ENCODE results near the gene MYO15B.

Gene MYO15B

GRCh38 chr17:75587675-75588595 is at the start of gene MYO15B:
Gene MYO15B (plus strand): TSS chr17:75587800. CDS start chr17:75588058, 258 bp downstream.
- DNase-seq = peak; percentile 54

DNA sequence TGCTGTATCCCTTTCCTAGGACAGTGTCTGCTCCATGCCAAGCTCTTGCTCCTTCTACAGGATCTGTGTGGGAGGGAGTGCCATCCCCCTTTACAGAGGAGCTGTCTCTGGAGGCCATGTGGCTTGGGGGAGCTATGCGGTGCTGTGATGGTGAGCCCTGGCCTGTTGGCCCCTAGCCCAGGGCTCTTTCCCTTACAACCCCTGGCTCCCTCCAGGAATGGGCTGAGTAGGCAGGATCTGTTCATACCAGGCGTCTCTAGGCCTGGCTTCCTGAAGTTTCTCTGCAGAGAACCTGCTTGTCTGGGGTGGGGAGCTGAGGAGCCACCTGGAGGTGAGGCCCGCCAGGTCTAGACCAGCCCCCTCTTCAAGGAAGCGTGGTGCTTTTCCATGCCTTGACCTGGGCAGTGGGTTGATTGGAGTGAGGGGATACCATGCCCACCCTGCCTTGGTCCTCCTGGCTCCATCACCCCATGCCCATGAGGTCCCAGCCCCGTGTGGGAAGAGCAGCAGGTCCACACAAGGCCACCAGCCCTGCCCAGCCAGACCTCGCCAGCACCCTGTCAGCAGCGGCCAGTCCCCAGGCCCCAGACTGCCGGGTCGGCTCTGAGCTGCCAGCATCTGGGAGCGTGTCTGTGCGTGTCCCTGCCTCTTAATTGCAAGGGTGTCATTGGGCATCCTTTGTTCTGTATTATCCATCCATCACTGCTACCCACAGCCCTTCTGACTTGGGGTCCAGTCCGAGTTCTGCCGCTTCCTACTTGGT is 47.5 kb upstream of the MYO15B start:
- no peak for DNase-seq

GRCh38 chr17:75540923-75541503 is 46.6 kb upstream of the MYO15B start:
- no peak for DNase-seq

- no peak for DNase-seq
These were observed 45.4 kb upstream of the MYO15B start for GRCh38 chr17:75542229-75542628.

DNA sequence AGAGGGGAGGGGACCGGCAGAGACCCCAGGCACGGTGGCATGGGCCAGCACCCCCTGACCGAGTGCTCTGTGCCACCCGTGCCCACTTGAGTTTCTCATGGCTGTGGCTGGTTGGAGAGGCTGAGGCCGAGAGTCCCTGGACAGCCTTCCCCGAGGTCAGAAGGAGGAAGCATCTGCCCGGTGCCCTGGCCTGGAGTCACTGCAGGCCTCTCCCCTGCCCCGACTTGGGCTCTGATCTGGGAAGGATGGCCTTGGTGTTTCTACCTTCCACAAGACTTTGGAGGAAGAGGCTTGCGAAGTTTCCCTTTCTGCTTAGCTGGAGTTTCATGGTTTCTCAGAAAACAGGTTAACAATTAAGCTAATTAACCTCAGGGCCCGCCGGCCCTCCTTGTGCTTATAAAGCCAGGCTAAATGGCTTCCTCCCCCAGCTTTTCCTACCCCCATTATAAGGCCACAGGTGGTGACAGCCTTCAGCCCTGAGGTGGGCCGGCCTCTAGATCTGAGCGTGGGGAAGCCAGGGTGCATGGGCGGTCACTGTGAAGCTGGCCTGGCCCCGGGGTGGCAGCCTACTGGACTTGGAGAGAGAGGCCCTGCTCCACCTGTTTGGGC is 44.8 kb upstream of the MYO15B start:
- no peak for DNase-seq

GRCh38 chr17:75544250-75544649 is 43.4 kb upstream of the MYO15B start:
- DNase-seq = no peak

- no peak for DNase-seq
These were observed 41.4 kb upstream of the MYO15B start for GRCh38 chr17:75546181-75546580.

DNA sequence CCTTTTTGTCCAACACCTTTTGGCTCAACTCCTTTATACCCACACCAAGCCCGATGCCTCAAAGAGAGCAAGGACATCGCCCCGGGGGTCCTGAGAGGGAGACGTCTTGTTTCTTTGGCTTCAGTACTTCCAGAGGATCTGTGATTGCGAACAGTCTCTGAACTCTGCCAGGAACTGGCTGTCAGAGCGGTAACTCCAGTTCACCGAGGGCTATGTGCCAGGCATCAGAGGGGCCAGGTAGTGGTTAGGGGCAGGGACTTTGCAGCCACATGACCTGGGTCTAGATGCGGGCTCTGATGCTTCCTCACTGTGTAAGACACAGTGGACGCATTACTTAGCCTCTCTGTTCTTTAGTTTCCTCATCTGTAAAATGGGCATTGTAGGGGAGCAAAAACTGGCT is 40.5 kb upstream of the MYO15B start:
- DNase-seq = no peak

- no peak for DNase-seq
These were observed 38.8 kb upstream of the MYO15B start for GRCh38 chr17:75548813-75549212.

GRCh38 chr17:75549246-75550138 is 38.1 kb upstream of the MYO15B start:
- no peak for DNase-seq

DNA sequence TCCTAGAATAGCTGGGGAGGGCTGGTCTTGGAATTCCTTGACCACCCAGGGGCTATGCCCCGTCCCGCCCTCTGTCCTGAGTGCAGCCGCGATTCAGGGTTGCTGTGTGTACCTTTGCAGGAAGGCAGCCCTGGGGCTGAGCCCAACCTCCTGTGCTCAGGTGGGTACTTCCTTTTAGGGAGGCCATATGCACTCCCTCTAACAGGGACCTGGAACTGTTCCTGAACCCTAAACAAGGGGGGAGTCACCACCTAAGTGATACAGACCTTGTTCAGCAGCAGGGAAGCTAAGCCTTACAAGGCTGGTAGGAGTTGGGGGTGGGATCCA is 37.5 kb upstream of the MYO15B start:
- no peak for DNase-seq

- no peak for DNase-seq
These were observed 36.3 kb upstream of the MYO15B start for GRCh38 chr17:75551266-75551665.

- no peak for DNase-seq
These were observed 34.9 kb upstream of the MYO15B start for GRCh38 chr17:75552425-75553294.

DNA sequence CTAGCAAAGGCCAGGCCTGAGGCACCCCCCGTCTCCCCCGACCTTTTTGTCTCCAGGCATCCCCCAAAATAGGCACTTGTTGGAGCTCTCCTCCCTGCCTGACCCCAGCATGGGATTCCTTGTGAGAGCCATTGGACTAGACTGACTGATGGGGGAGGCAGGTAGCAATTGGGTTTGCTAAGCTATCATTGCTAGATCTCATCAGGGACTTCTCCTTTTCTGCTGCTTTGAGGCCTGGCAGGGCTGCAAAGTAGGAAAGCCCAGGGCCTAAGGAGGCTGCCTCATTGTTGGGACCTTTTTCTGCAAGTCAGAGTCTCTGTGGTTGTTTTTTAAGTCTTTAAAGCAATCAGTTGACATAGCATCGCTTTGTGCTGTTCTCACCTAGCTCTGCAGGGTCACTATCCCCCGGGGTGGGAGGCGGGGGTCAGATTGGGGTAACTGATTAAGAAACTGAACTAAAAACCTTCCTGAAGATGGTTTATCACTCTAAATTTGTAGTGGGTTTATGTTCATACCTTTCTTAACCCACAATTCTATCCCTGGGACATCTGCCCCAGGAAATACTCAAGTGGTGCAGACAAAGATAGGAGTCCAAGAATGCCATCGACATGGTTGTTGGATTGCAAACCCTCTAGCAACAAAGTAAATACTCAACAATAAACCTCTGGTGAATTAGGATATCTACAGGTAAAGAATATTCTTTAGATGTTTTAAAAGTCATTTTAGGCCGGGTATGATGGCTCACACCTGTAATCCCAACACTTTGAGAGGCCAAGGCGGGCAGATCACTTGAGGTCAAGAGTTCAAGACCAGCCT is 34.1 kb upstream of the MYO15B start:
- peak; percentile 18 for DNase-seq

DNA sequence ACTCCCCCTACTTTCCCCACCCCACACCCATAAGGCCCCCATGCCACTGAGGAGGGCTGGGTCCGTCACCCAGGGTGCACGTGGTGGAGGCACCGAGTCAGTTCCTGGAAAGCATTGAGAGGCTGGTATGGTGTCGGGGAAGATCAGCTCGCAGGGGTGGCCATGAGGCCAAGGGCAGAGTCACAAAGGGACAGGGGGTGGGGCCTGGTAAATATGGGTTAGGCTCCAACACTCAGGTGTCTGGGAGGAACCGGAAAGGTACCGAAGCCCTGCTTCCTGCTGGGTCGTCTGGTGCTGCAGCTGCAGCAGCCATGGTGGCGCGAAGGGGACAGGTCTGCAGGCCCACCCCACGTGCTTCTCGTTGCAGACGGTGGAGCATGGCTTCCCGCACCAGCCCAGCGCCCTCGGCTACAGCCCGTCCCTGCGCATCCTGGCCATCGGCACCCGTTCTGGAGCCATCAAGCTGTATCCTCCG is 31.9 kb upstream of the MYO15B start:
- no peak for DNase-seq

GRCh38 chr17:75557075-75557851 is 30.3 kb upstream of the MYO15B start:
- DNase-seq = no peak

DNA sequence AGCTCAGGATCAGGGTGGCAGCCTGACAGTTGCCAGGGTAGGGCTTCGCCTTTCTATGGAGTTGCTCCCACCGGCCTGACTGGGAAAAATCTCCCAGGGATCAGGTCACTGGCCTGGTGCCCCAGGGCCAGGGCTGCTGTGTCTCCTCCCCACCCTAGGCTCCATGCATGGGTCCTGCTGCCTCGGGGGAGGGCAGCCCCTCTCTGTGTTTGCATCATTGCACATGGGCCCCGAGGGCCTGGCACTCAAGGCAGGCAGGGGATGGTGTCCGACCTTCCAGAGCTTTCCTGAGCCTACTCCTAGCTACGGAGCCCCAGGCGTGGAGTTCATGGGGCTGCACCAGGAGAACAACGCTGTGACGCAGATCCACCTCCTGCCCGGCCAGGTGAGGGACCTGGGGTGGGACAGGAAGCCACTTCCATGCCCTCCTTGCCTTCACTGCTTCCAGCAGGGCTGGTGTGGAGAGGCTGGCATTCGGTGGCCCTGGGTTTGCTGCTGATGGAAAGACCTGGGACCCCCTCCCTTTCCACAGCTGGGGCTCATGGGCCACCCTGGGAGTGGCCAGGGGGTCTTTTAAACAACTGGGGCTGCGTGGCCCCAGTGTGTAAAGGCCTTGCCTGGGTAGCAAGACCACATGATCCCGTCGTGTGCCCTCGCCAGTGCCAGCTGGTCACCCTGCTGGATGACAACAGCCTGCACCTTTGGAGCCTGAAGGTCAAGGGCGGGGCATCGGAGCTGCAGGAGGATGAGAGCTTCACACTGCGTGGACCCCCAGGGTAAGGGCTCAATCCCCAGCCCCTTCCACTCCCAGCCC is 29.5 kb upstream of the MYO15B start:
- no peak for DNase-seq
